DOHH2 (cell line): ENCODE results near the gene PNPLA2.

Experiments used
- H3F3A ChIP-seq: fragments of 200-600 bp; sonication (generic), shearing (Covaris generic); 2 replicates; pipeline ENCODE4 v1.6.0; 2016; ENCODE audit warnings: antibody characterized with exemption, mild to moderate bottlenecking; ENCODE audit not compliant: control insufficient read depth, insufficient read depth
- H3K27ac ChIP-seq: fragments of 200-600 bp; sonication (generic); 2 replicates; pipeline ENCODE4 v1.5.1; 2014; ENCODE audit warnings: low read depth, mild to moderate bottlenecking, low read length, moderate library complexity
- H3K27me3 ChIP-seq: fragments of 200-600 bp; sonication (generic); 2 replicates; pipeline ENCODE4 v1.6.1; 2014; ENCODE audit warnings: mild to moderate bottlenecking, low read length, mixed read lengths; ENCODE audit not compliant: control insufficient read depth
- H3K36me3 ChIP-seq: fragments of 200-600 bp; sonication (generic); 2 replicates; pipeline ENCODE4 v1.6.1; 2014; ENCODE audit warnings: mild to moderate bottlenecking, low read length, moderate library complexity, mixed read lengths; ENCODE audit not compliant: control insufficient read depth
- H3K4me1 ChIP-seq: fragments of 200-600 bp; sonication (generic); 2 replicates; pipeline ENCODE4 v1.6.1; 2014; ENCODE audit warnings: mild to moderate bottlenecking, low read length, mixed read lengths; ENCODE audit not compliant: control insufficient read depth
- H3K4me2 ChIP-seq: fragments of 200-600 bp; sonication (generic); 2 replicates; pipeline ENCODE4 v1.6.0; 2014; ENCODE audit warnings: mild to moderate bottlenecking, low read length, moderate library complexity
- H3K4me3 ChIP-seq: fragments of 200-600 bp; sonication (generic); 2 replicates; pipeline ENCODE4 v1.5.1; 2014; ENCODE audit warnings: mild to moderate bottlenecking, low read length, mixed read lengths
- H3K79me2 ChIP-seq: fragments of 200-600 bp; sonication (generic); 2 replicates; pipeline ENCODE4 v1.6.1; 2014; ENCODE audit warnings: mild to moderate bottlenecking, low read length, mixed read lengths; ENCODE audit not compliant: control insufficient read depth
- H3K9me2 ChIP-seq: fragments of 200-600 bp; sonication (generic); replicated peaks from 2 replicates; pipeline ENCODE4 v1.6.1; 2014; ENCODE audit warnings: mild to moderate bottlenecking, low read length, mixed read lengths; ENCODE audit not compliant: control insufficient read depth
- H3K9me3 ChIP-seq: fragments of 200-600 bp; sonication (generic); 2 replicates; pipeline ENCODE4 v1.6.1; 2014; ENCODE audit warnings: antibody characterized with exemption, low read length, mixed read lengths; ENCODE audit not compliant: control insufficient read depth, insufficient read depth
- H4K20me1 ChIP-seq: fragments of 200-600 bp; sonication (generic); 2 replicates; pipeline ENCODE4 v1.6.0; 2014; ENCODE audit warnings: low read depth, mild to moderate bottlenecking, antibody characterized with exemption, low read length, moderate library complexity; ENCODE audit not compliant: control insufficient read depth, insufficient read depth
- CTCF ChIP-seq: fragments of 200-600 bp; sonication (generic); IDR thresholded peaks from one replicate; pipeline ENCODE4 v1.5.1; 2014; ENCODE audit warnings: antibody characterized with exemption, mild to moderate bottlenecking, low read depth, low read length; ENCODE audit not compliant: poor library complexity, severe bottlenecking
- EZH2phosphoT487 ChIP-seq: fragments of 200-600 bp; sonication (generic); IDR thresholded peaks from 2 replicates; pipeline ENCODE4 v1.6.1; 2017; ENCODE audit warnings: borderline replicate concordance, mild to moderate bottlenecking, antibody characterized with exemption, low read length, moderate library complexity, mixed read lengths

Gene PNPLA2

GRCh38 chr11:773830-774229 lies 44.9 kb upstream of the PNPLA2 start:
- H3K4me2 ChIP-seq = no peak overlapping the region
- TF ChIP-seq CTCF (no peak), EZH2phosphoT487 (no peak)
- peaks cover 64% of the 10 kb centered on the region for H3K79me2 ChIP-seq
- H3F3A ChIP-seq = no peaks in the 10 kb centered on the region
- no peaks in the 10 kb centered on the region; the same call in 1 of the 2 replicates for H4K20me1 ChIP-seq
- H3K4me3 ChIP-seq = no peak overlapping the region
- no peak overlapping the region for H3K27ac ChIP-seq
- H3K9me3 ChIP-seq = no peaks in the 10 kb centered on the region
- peaks cover 15% of the 10 kb centered on the region for H3K4me1 ChIP-seq
- no peaks in the 10 kb centered on the region for H3K27me3 ChIP-seq
- H3K9me2 ChIP-seq = no peaks in the 10 kb centered on the region
- peaks cover 63% of the 10 kb centered on the region for H3K36me3 ChIP-seq

- Histone ChIP-seq H3K9me3 (no peaks in the 10 kb centered on the region), H3K27me3 (no peaks in the 10 kb centered on the region), H3K4me1 (peaks cover 19% of the 10 kb centered on the region), H3K79me2 (peaks cover 71% of the 10 kb centered on the region), H3K4me3 (no peak overlapping the region; the same call in 1 of the 2 replicates), H3K4me2 (peak overlapping the region; percentile 80), H3F3A (no peaks in the 10 kb centered on the region), H3K27ac (no peak overlapping the region), H4K20me1 (no peaks in the 10 kb centered on the region; the same call in 1 of the 2 replicates), H3K36me3 (peaks cover 69% of the 10 kb centered on the region), H3K9me2 (no peaks in the 10 kb centered on the region)
- TF ChIP-seq EZH2phosphoT487 = no peak
- no peak for TF ChIP-seq CTCF
Measured at GRCh38 chr11:774873-775592, 43.7 kb upstream of the PNPLA2 start.

GRCh38 chr11:776263-776560 lies 42.5 kb upstream of the PNPLA2 start:
- no peaks in the 10 kb centered on the region for H3K27me3 ChIP-seq
- H3K9me3 ChIP-seq = no peaks in the 10 kb centered on the region
- TF ChIP-seq CTCF (no peak), EZH2phosphoT487 (no peak)
- peaks cover 71% of the 10 kb centered on the region for H3K79me2 ChIP-seq
- peak overlapping the region; percentile 26 for H3K27ac ChIP-seq
- H3K4me2 ChIP-seq = peak overlapping the region; percentile 80
- peaks cover 19% of the 10 kb centered on the region for H3K4me1 ChIP-seq
- no peaks in the 10 kb centered on the region; the same call in 1 of the 2 replicates for H4K20me1 ChIP-seq
- peaks cover 63% of the 10 kb centered on the region for H3K36me3 ChIP-seq
- H3K4me3 ChIP-seq = peak overlapping the region; percentile 95
- no peaks in the 10 kb centered on the region for H3K9me2 ChIP-seq
- no peaks in the 10 kb centered on the region for H3F3A ChIP-seq
